HL-60 (cell line): Measurements from ENCODE around the gene MAPK6.

Experiments used
- CTCF ChIP-seq: IDR thresholded peaks from one replicate; pipeline ENCODE4 v1.5.1; 2011; ENCODE audit warnings: low read length, control low read depth, inconsistent platforms; ENCODE audit not compliant: insufficient read depth
- GABPA ChIP-seq: IDR thresholded peaks from 2 replicates; pipeline ENCODE4 v1.6.1; 2012; ENCODE audit warnings: low read depth
- POLR2AphosphoS5 ChIP-seq: IDR thresholded peaks from 2 replicates; pipeline ENCODE4 v1.6.1; 2012; ENCODE audit warnings: low read depth
- REST ChIP-seq: IDR thresholded peaks from 2 replicates; pipeline ENCODE4 v1.6.1; 2012; ENCODE audit warnings: low read depth; ENCODE audit not compliant: insufficient replicate concordance
- SPI1 ChIP-seq: IDR thresholded peaks from 2 replicates; pipeline ENCODE4 v1.6.1; 2012; ENCODE audit warnings: low read depth, mild to moderate bottlenecking, borderline replicate concordance

GRCh38 chr15:52093539-52094510 lies 74.8 kb downstream of the MAPK6 start:
- TF ChIP-seq POLR2AphosphoS5 (no peak), CTCF (no peak), GABPA (no peak), SPI1 (no peak), REST (no peak)
